Measurements from ENCODE around the gene ANXA2R.
A peak's percentile ranks its signal among the peaks of the same experiment; 100 is the strongest.
"Not testable (repeated sequence)": the region's sequence is repeated elsewhere in the genome, so short reads cannot be mapped to it uniquely, and the experiment has no call there.

The ANXA2R gene, protein sequence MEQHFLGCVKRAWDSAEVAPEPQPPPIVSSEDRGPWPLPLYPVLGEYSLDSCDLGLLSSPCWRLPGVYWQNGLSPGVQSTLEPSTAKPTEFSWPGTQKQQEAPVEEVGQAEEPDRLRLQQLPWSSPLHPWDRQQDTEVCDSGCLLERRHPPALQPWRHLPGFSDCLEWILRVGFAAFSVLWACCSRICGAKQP

DNA sequence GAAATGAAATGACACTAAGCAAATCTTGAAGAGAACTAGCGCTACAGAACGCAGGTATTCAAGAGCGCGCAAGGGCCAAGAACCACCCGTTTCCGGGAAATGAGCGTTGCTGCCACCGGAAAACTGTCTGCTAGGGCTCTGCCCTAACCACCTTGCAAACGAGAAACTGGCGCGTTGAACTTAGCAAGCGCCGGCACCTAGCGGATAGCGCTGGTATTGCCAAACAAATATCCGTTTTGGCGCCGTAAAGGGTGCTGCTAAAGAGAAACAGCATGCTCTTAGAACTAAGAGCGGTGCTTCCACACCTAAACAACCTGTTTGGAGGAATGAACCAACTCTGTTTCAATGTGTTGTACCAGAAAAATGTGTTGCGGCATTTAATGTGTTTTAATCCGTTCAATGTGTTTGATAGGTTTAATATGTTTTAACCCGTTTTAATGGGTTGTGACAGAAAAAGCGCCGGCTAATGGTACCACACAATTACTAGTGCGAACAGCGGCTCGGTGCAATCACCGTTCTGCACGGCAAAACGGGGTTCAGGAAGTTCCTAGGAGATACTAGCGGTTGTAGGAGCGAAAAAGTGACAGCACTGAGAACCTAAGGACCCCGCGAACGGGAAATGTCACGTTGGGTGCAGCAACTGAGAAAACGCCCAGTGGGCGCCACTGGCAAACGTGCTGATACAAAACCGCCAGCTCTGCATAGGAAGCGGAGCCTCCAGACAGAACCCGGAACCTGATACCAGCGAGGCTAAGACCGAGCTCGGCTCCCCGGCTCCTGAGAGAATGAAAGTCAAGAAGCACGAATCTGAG, at the start of gene ANXA2R:
Gene ANXA2R, minus strand, starts transcription at position 33 of the 812 bp plus-strand sequence. CDS start 273 bp downstream, outside the sequence.
- TF ChIP-seq, protein P1, sequence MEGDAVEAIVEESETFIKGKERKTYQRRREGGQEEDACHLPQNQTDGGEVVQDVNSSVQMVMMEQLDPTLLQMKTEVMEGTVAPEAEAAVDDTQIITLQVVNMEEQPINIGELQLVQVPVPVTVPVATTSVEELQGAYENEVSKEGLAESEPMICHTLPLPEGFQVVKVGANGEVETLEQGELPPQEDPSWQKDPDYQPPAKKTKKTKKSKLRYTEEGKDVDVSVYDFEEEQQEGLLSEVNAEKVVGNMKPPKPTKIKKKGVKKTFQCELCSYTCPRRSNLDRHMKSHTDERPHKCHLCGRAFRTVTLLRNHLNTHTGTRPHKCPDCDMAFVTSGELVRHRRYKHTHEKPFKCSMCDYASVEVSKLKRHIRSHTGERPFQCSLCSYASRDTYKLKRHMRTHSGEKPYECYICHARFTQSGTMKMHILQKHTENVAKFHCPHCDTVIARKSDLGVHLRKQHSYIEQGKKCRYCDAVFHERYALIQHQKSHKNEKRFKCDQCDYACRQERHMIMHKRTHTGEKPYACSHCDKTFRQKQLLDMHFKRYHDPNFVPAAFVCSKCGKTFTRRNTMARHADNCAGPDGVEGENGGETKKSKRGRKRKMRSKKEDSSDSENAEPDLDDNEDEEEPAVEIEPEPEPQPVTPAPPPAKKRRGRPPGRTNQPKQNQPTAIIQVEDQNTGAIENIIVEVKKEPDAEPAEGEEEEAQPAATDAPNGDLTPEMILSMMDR (IDR thresholded peaks at IDR 0.05; ENCODE audit: low read depth, low read length), result peak; percentile 87
- peak; percentile 98 for DNase-seq (ENCODE audit: low read depth, low spot score)
- in situ Hi-C loops (cut with HindIII; ENCODE audit: low sequenced_read_pairs), result no loop called here

DNA sequence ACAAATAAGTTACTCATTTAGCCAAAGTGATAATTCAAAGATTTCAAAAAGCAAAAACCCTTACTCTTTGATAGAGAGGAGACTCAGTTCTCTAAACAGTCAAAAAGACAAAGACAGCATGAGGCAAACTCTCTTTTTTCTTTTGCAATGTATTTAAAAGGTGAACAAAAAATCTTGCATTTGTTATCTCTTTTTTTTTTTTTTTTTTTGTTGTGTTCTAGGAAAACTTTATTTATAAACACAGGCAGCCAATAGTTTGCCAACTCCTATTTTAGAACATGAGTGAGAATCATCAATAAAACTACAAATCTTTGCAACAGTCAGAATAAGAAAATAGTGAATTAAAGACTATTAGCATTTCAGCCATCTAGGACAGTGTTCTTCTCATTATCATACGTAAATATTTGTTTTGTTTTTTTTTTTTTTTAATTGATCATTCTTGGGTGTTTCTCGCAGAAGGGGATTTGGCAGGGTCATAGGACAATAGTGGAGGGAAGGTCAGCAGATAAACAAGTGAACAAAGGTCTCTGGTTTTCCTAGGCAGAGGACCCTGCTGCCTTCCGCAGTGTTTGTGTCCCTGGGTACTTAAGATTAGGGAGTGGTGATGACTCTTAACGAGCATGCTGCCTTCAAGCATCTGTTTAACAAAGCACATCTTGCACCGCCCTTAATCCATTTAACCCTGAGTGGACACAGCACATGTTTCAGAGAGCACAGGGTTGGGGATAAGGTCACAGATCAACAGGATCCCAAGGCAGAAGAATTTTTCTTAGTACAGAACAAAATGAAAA, 46.2 kb upstream of the ANXA2R start:
- in situ Hi-C loops (cut with HindIII; ENCODE audit: low sequenced_read_pairs); DNase-seq (ENCODE audit: low read depth, low spot score): not testable (repeated sequence)

More for the DNA sequence above, at the start of gene ANXA2R:
- H3K4me3 ChIP-seq (ENCODE audit: low read depth, low read length), result peak within 1 kb of the TSS; percentile 67

DNA sequence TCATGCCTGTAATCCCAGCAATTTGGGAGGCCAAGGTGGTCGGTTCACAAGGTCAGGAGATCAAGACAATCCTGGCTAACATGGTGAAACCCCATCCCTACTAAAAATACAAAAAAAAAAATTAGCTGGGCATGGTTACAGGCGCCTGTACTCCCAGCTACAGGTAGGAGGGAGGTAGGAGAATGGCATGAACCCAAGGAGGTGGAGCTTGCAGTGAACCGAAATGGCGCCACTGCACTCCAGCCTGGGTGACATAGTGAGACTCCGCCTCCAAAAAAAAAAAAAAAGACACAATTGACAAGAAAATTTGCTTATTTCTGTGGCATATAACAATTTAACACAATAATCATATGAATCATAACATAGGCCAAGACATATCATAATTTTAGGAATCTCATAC, 45.3 kb upstream of the ANXA2R start:
- TF ChIP-seq, protein P1 (IDR thresholded peaks at IDR 0.05; ENCODE audit: low read depth, low read length), result no peak
- no peak for DNase-seq (ENCODE audit: low read depth, low spot score)
- H3K4me3 ChIP-seq (ENCODE audit: low read depth, low read length), result no peak overlapping the region
- in situ Hi-C loops (cut with HindIII; ENCODE audit: low sequenced_read_pairs), result no loop called here

More for the DNA sequence above, 46.2 kb upstream of the ANXA2R start:
- not testable (repeated sequence) for H3K4me3 ChIP-seq (ENCODE audit: low read depth, low read length)

DNA sequence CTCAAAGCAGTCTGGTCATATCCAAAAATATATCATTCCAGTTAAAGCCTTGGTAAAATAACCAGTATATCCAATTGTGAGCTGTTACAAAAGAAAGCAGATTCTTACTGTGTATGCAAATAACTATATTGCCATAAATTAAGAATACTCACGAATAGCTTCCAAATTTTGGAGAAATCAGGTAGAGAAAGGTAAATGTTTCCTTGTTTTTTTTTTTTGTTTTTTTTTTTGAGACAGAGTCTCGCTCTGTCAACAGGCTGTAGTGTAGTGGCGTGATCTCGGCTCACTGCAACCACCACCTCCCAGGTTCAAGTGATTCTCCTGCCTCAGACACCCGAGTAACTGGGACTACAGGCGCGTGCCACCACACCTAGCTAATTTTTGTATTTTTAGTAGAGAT, 44.3 kb upstream of the ANXA2R start:
- in situ Hi-C loops (cut with HindIII; ENCODE audit: low sequenced_read_pairs); DNase-seq (ENCODE audit: low read depth, low spot score); H3K4me3 ChIP-seq (ENCODE audit: low read depth, low read length): not testable (repeated sequence)

DNA sequence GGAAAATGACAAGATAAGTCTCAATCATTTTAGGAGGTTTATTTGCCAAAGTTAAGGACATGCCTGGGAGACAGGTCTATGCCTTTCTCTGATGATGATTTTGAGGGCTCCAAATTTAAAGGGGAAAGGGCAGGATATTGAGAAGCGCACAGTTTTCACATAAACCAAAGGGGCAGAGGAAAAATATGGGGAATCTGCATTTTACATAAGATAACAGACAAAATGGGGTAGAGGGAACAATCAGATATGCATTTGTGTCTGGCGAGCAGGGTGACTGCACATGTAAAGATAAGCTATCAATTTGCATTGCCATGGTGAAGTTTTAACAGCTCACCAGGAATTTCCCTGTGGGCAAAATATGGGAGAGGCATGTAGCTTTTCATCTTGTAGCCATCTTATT, 41.2 kb upstream of the ANXA2R start:
- DNase-seq (ENCODE audit: low read depth, low spot score); H3K4me3 ChIP-seq (ENCODE audit: low read depth, low read length); in situ Hi-C loops (cut with HindIII; ENCODE audit: low sequenced_read_pairs): not testable (repeated sequence)

DNA sequence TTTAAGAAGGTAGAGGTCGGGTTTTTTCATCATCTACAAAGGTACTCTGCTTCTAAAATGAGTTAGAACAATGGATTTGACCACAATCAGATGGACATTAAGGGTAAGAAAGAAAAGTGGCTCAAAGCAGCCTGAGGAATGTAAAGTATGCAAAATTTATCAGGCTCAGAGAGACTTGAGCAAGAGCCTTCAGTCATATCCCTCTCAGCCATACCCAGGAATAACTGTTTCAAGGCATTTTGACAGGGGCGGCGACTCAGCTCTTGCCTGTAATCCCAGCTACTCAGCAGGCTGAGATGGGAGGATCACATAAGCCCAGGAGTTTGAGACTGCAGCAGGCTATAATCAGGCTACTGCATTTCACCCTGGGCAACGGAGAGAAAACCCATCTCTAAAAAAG, 38.8 kb upstream of the ANXA2R start:
- H3K4me3 ChIP-seq (ENCODE audit: low read depth, low read length), result no peak overlapping the region
- peak; percentile 55 for DNase-seq (ENCODE audit: low read depth, low spot score)
- in situ Hi-C loops (cut with HindIII; ENCODE audit: low sequenced_read_pairs), result no loop called here
- TF ChIP-seq, protein P1 (IDR thresholded peaks at IDR 0.05; ENCODE audit: low read depth, low read length), result no peak

DNA sequence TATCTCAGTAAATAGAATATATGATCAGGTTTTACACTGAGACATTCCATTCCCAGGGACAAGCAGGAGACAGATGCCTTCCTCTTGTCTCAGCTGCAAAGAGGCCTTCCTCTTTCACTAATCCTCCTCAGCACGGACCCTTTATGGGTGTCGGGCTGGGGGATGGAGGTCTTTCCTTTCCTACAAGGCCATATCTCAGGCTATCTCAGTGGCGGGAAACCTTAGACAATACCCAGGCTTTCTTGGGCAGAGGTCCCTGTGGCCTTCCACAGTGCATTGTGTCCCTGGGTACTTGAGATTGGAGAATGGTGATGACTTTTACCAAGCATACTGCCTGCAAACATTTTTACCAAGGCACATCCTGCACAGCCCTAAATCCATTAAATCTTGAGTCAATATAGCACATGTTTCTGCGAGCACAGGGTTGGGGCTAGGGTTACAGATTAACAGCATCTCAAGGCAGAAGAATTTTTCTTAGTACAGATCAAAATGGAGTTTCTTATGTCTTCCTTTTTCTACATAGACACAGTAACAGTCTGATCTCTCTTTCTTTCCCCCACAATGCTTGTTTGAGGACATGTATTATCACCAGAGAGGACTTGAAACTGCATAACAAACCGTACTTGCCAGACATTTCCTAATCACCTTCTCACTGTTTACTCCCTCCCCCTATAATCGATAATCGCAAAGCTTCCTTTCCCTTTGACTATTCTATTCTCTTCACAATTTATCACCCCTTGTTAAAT, 37.5 kb upstream of the ANXA2R start:
- DNase-seq (ENCODE audit: low read depth, low spot score); in situ Hi-C loops (cut with HindIII; ENCODE audit: low sequenced_read_pairs); H3K4me3 ChIP-seq (ENCODE audit: low read depth, low read length): not testable (repeated sequence)

Data from astrocyte of the spinal cord (primary cell).